Glutamatergic neuron (in vitro differentiated cells): ENCODE results near the gene ZNF541. TPM values are rescaled to one million over a fixed set of nuclear protein-coding genes. Genes with fewer than 3 reads are reported as not detected.

Experiments used
- DNase-seq: peaks from one replicate; pipeline ENCODE4 v3.0.0; 2022
- H3K27ac Mint-ChIP-seq: one replicate; pipeline ENCODE4 v1.8.0; 2020; ENCODE audit warnings: mild to moderate bottlenecking, mixed read lengths, inconsistent platforms; ENCODE audit not compliant: unreplicated experiment
- H3K27me3 Mint-ChIP-seq: one replicate; pipeline ENCODE4 v1.8.0; 2020; ENCODE audit warnings: mild to moderate bottlenecking, moderate library complexity, mixed read lengths, inconsistent platforms; ENCODE audit not compliant: unreplicated experiment
- H3K36me3 Mint-ChIP-seq: one replicate; pipeline ENCODE4 v1.8.0; 2020; ENCODE audit warnings: mild to moderate bottlenecking, mixed read lengths, inconsistent platforms; ENCODE audit not compliant: unreplicated experiment
- H3K4me1 Mint-ChIP-seq: one replicate; pipeline ENCODE4 v1.8.0; 2020; ENCODE audit warnings: mild to moderate bottlenecking, low read depth, mixed read lengths, inconsistent platforms; ENCODE audit not compliant: unreplicated experiment
- H3K4me3 Mint-ChIP-seq: one replicate; pipeline ENCODE4 v1.8.0; 2020; ENCODE audit warnings: mild to moderate bottlenecking, mixed read lengths, inconsistent platforms; ENCODE audit not compliant: unreplicated experiment
- H3K9me3 Mint-ChIP-seq: one replicate; pipeline ENCODE4 v1.8.0; 2020; ENCODE audit warnings: mild to moderate bottlenecking, moderate library complexity, mixed read lengths, inconsistent platforms; ENCODE audit not compliant: unreplicated experiment
- CTCF ChIP-seq: fragments of 200-600 bp; sonication (generic); IDR thresholded peaks from one replicate; pipeline ENCODE4 v1.5.0; 2021; ENCODE audit not compliant: partially characterized antibody, unreplicated experiment
- total RNA-seq: library from RNA; stranded (reverse); fragmentation: NEBNext Ultra II Directional; extraction: Animal tissue kit (Norgen Biotek cat#: 25700); gene quantifications from one replicate; pipeline ENCODE4 v1.2.1, GENCODE V29; 2021; ENCODE audit not compliant: unreplicated experiment

ZNF541 gene
- total RNA-seq, 1 donor from 2014 or later = not detected

- H3K36me3 Mint-ChIP-seq = no peaks in the 10 kb centered on the region
- peaks cover 8% of the 10 kb centered on the region for H3K27me3 Mint-ChIP-seq
- H3K27ac Mint-ChIP-seq = no peak overlapping the region
Measured at GRCh38 chr19:47564081-47564480, 8.9 kb downstream of the ZNF541 start.

GRCh38 chr19:47561440-47562057, 11.4 kb downstream of the ZNF541 start:
- Mint-ChIP-seq H3K4me3 (no peak overlapping the region), H3K27me3 (peaks cover 8% of the 10 kb centered on the region), H3K4me1 (no peaks in the 10 kb centered on the region), H3K27ac (no peak overlapping the region), H3K36me3 (no peaks in the 10 kb centered on the region), H3K9me3 (peaks cover 2% of the 10 kb centered on the region)
- no peak for DNase-seq
- TF ChIP-seq CTCF = no peak

More at GRCh38 chr19:47564081-47564480, 8.9 kb downstream of the ZNF541 start:
- no peaks in the 10 kb centered on the region for H3K4me1 Mint-ChIP-seq
- no peak for TF ChIP-seq CTCF
- DNase-seq = no peak
- no peak overlapping the region for H3K4me3 Mint-ChIP-seq
- peaks cover 2% of the 10 kb centered on the region for H3K9me3 Mint-ChIP-seq

DNA sequence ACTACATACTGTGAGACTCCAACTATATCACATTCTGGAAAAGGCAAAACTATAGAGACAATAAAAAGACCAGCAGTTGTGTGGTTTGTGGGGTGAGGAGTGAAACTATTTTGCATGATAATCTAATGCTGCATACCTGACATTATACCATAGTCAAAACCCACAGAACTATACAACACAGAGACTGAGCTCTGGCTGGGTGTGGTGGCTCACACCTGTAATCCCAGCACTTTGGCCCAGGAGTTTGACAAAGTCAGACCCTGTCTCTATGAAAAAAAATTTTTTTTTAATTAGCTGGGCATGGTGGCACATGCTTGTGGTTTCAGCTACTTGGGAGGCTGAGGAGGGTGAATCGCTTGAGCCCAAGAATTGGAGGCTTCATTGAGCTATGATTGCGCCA, 11.9 kb downstream of the ZNF541 start:
- no peak overlapping the region for H3K4me3 Mint-ChIP-seq

GRCh38 chr19:47550129-47550528, 22.8 kb downstream of the ZNF541 start:
- no peak overlapping the region for H3K4me3 Mint-ChIP-seq
- H3K4me1 Mint-ChIP-seq = no peaks in the 10 kb centered on the region
- DNase-seq = no peak
- H3K27me3 Mint-ChIP-seq = no peaks in the 10 kb centered on the region
- H3K27ac Mint-ChIP-seq = no peak overlapping the region
- no peaks in the 10 kb centered on the region for H3K9me3 Mint-ChIP-seq
- TF ChIP-seq CTCF = no peak
- no peaks in the 10 kb centered on the region for H3K36me3 Mint-ChIP-seq

More for the DNA sequence above, 11.9 kb downstream of the ZNF541 start:
- DNase-seq = no peak
- Mint-ChIP-seq H3K4me1 (no peaks in the 10 kb centered on the region), H3K27ac (no peak overlapping the region), H3K27me3 (peaks cover 8% of the 10 kb centered on the region), H3K9me3 (peaks cover 2% of the 10 kb centered on the region), H3K36me3 (no peaks in the 10 kb centered on the region)
- TF ChIP-seq CTCF = no peak

- Mint-ChIP-seq H3K27ac (no peak overlapping the region), H3K9me3 (no peaks in the 10 kb centered on the region), H3K4me3 (no peak overlapping the region), H3K36me3 (no peaks in the 10 kb centered on the region), H3K4me1 (no peaks in the 10 kb centered on the region), H3K27me3 (no peaks in the 10 kb centered on the region)
- DNase-seq = no peak
- TF ChIP-seq CTCF = no peak
Measured at GRCh38 chr19:47549261-47549862, 23.6 kb downstream of the ZNF541 start.
